K562 treated with DMSO at 1 percent for 12 hours (cell line): ENCODE results near the gene BANF1. TPM values are rescaled to one million over a fixed set of nuclear protein-coding genes. Genes with fewer than 3 reads are reported as not detected.

Experiments
- total RNA-seq: library from RNA; unstranded; fragments of 300-600 nt; gene quantifications from 2 replicates; pipeline ENCODE4 v1.2.3, GENCODE V29; 2022; ENCODE audit not compliant: insufficient read depth

The BANF1 gene, protein sequence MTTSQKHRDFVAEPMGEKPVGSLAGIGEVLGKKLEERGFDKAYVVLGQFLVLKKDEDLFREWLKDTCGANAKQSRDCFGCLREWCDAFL
- total RNA-seq: 177 and 202 TPM in 2 replicates

DNA sequence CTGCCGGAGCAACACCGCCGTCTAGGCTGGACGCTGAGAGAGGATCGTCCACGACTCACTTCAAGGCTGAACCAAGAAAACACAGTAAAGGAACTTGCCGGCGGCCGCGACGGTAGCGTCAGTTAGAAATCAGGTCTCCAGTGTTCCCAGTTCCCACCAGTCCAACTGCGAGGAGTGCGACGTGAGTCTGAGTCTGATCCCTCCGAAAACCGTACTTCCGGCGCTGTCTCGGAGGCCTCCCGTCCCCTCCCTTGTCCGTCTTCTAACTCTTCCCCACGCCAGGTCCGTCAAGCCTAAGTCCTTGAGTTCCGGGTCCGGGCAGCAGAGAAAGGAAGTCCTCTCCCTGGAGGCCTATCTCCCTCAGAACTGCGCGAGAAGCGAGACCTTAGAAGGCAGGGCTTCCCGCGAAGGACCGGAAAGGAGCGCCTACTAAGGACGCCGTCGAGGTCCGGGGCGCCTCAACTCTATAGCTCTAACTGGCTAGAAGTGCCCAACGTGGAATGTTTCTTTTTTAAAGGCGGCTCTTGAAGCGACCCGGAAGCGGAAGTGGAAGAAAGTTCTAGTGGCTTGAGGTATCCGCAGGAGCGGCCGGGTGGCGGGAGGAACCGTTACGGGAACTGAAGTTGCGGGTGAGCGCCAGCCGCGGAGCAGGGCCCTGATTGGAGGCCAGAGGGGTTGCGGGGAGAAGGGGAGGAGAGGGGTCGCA, at the start of gene BANF1, which contains the start of gene EIF1AD:
TSS of gene BANF1 (plus strand) at position 562 of the 706 bp plus-strand sequence. CDS start 748 bp downstream, outside the sequence.
TSS of gene EIF1AD (minus strand) at position 216 of the 706 bp plus-strand sequence. CDS start 1,768 bp downstream, outside the sequence.

DNA sequence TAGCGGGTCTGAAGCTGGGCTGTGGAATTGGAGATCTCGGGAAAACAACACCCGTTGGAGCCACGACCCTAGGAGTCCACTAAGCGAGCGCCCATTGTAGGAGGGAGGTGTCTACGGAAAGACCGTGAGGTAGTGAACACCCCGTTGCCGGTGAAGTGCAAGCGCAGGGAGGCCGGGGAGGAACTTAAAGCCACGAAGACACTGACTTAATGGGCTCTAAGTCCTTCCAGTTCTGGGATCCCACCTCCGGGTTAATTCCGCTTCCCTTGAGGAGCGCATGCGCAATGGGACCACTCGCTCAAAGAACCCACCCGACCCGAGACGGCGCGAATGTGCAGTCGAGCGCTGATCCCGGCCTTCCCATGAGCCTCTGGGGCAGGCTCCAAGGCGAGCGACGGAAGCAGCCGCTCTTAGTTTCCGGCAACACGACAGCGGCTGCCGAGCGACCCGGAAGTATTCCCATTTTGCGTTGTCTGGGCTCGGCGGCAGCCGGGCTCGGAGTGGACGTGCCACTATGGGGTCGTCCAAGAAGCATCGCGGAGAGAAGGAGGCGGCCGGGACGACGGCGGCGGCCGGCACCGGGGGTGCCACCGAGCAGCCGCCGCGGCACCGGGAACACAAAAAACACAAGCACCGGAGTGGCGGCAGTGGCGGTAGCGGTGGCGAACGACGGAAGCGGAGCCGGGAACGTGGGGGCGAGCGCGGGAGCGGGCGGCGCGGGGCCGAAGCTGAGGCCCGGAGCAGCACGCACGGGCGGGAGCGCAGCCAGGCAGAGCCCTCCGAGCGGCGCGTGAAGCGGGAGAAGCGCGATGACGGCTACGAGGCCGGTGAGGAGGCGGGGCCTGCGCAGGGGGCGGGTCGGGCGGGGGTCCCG, 40.8 kb upstream of the BANF1 start, which contains the start of gene SART1:
TSS of gene SART1 (plus strand) at position 468 of the 874 bp plus-strand sequence. CDS start at position 515, 47 bp downstream.

DNA sequence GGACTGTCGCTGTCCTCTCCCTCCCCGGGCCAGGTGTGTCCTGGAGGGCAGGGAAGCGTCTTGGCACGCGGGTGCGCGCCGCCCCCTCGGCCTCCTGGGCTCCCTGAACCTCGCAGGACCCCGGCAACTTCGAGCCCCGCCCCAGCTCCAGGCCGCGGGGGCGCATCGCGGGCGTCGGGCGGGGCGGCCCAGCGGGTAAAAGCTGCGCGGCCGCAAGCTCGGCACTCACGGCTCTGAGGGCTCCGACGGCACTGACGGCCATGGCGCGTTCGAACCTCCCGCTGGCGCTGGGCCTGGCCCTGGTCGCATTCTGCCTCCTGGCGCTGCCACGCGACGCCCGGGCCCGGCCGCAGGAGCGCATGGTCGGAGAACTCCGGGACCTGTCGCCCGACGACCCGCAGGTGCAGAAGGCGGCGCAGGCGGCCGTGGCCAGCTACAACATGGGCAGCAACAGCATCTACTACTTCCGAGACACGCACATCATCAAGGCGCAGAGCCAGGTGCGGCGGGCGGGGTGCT, 9.5 kb downstream of the BANF1 start, which contains the start of gene CST6:
TSS of gene CST6 (plus strand) at position 224 of the 519 bp plus-strand sequence. CDS start at position 261, 37 bp downstream.

DNA sequence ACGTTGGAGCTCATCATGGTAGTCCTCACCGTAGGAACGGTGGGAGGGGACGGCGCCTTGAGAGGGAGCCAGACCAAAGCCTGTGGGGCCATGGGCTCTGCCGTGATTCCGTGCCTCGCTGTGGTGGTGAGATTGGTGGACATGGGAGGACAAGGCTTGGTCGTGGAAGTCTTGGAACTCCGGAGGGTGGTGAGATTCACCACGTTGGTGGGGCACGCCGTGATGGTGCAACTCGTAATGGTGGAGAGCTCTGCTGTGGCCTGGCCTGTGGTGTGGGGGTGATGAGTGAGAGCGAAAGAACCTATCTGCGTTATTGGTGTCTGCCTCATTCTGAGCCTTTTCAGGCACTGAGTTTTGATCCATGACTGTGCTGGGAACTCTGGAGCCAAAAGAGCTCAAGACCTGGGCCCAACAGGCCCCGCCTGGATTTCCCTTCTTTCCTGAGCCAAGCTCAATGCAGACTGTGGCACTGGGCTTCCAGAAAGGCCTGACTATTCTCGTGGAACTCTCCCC, 23.8 kb downstream of the BANF1 start, which contains the start of gene CATSPER1:
TSS of gene CATSPER1 (minus strand) at position 463 of the 513 bp plus-strand sequence. CDS start at position 363, 100 bp downstream.

DNA sequence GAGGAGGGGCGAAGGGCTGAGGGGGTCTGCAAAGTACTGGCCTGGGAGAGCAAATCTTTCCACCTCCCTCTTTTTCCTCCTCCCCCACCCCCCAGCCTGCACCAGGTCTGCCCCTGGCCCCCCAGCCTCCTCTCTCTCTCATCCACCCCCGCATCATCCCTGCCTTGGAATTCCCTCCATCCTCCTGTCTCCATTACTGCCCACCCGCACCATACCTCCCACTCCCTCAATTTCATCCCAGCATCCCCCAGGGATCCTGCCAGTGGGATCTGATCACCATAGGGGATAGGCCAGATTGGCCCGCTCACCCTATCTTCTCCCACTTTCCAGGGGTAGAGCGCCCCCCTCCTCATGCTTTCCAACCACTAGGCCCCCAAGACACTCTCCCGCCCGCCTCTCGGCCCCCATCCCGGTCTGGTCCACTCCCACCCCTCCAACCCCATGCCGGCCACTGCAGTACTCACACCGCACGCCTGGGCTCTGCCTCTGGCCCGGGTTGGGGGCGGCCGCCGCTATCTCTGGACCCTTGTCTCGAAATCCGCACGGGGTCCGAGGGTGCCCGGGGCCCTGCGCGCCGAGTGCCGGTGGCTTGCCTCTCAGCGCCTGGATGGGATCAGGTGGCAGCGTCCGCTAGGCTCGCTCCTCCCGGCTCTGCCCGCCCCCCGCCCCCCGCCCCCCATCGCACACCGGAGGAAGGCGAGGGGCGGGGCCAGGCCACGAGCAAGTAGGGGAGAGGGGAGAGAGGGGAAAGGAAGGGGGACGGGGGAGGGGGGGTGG, 46.4 kb downstream of the BANF1 start, which contains the start of gene GAL3ST3:
TSS of gene GAL3ST3 (minus strand) at position 615 of the 777 bp plus-strand sequence. CDS start 3,746 bp downstream, outside the sequence.

DNA sequence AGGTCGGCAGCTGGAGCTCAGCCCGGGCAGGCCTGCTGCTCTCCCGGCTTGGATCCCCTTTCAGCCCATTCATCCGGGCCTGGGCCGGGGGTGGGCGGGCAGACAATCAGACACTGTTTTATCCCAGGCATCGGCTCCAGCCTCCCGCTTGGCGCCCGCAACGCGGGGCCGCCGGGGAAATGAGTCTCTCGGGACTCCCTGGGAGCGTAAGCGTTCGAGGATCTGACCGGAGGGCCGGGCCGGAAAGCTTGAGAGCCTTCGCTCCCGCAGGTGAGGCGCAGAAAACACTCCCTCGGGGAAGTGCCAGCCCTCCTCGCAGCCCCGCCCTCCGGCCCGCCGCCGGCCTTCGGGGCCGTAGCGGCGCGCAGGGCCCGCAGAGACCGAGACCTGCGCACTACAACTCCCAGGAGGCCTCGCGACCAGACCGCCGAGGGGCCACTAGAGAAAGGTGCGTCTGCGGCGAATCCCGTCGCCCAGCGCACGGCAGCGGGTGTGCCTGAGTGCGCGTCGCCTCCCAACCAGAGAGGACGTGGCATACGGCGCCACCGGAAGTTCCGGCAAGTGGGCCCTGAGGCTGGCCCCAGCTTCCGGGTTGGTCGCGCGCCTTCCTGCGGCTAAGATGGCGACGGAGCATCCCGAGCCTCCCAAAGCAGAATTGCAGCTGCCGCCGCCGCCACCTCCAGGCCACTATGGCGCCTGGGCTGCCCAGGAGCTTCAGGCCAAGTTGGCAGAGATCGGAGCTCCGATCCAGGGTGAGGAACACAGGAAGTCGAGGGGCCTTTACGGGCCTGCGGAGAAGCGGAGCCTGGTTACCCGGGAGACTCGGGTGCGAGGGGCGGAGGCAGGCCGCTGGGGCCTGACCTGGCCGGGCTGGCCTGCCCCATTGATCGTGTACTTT, 49.7 kb downstream of the BANF1 start, which contains the start of gene SF3B2:
TSS of gene SF3B2 (plus strand) at position 599 of the 898 bp plus-strand sequence. CDS start at position 620, 21 bp downstream.

Other genes starting within 250 kb of the BANF1 start
- 16.1 and 36.7 TPM in 2 replicates for gene AP5B1, start 221.5 kb upstream of the BANF1 start, total RNA-seq
- gene OVOL1, start 215.4 kb upstream of the BANF1 start, total RNA-seq: not detected in 2 replicates
- gene SNX32, start 168.5 kb upstream of the BANF1 start, total RNA-seq: not detected in 2 replicates
- 719 and 743 TPM in 2 replicates for gene CFL1, start 144.3 kb upstream of the BANF1 start, total RNA-seq
- 62.2 and 65.7 TPM in 2 replicates for gene MUS81, start 142.1 kb upstream of the BANF1 start, total RNA-seq
- gene EFEMP2, start 129.7 kb upstream of the BANF1 start, total RNA-seq: 1.3 TPM in 1 of 2 replicates, not detected in the other
- gene CTSW, start 122.7 kb upstream of the BANF1 start, total RNA-seq: 0.74 TPM in 1 of 2 replicates, not detected in the other
- gene FIBP, start 114.0 kb upstream of the BANF1 start, total RNA-seq: 69.0 and 70.0 TPM in 2 replicates
- 33.9 and 65.5 TPM in 2 replicates for gene CCDC85B, start 111.8 kb upstream of the BANF1 start, total RNA-seq
- 5.8 and 9.3 TPM in 2 replicates for gene FOSL1, start 102.1 kb upstream of the BANF1 start, total RNA-seq
- gene C11orf68, start 83.4 kb upstream of the BANF1 start, total RNA-seq: 44.6 and 55.1 TPM in 2 replicates
- gene DRAP1, start 83.1 kb upstream of the BANF1 start, total RNA-seq: 134 and 154 TPM in 2 replicates
- gene TSGA10IP, start 57.0 kb upstream of the BANF1 start, total RNA-seq: not detected in 2 replicates
- gene SART1, start 40.8 kb upstream of the BANF1 start, total RNA-seq: 31.9 and 78.2 TPM in 2 replicates
- 17.4 and 44.8 TPM in 2 replicates for gene EIF1AD, start 346 bp upstream of the BANF1 start, total RNA-seq
- gene CST6, start 9.5 kb downstream of the BANF1 start, total RNA-seq: not detected in 2 replicates
- gene CATSPER1, start 24.0 kb downstream of the BANF1 start, total RNA-seq: 2.1 TPM in 1 of 2 replicates, not detected in the other
- not detected in 2 replicates for gene GAL3ST3, start 46.7 kb downstream of the BANF1 start, total RNA-seq
- 184 and 273 TPM in 2 replicates for gene SF3B2, start 49.9 kb downstream of the BANF1 start, total RNA-seq
- 13.4 and 34.4 TPM in 2 replicates for gene PACS1, start 67.8 kb downstream of the BANF1 start, total RNA-seq